ENCODE data around the gene ABCA13.

DNA sequence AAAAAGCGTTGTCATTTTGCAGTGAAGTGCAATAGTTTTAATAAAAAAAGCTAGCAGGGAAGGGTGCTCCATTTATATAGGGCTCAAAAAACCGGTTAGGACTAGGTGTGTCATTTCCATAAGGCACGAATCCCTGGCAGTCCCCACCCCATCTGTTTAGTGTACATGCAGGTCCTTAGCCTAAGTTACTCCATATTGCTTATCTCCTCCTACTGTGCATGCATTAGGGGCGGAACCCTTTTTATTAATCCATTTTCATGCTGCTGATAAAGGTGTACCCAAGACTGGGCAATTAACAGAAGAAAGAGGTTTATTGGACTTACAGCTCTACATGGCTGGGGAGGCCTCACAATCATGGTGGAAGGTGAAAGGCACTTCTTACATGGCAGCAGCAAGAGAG, 301.4 kb downstream of the ABCA13 start:
- no peak for TF ChIP-seq POLR2A (IDR thresholded peaks at IDR 0.05)
- TF ChIP-seq EP300 (IDR thresholded peaks at IDR 0.05): no peak
- TF ChIP-seq, protein P1, sequence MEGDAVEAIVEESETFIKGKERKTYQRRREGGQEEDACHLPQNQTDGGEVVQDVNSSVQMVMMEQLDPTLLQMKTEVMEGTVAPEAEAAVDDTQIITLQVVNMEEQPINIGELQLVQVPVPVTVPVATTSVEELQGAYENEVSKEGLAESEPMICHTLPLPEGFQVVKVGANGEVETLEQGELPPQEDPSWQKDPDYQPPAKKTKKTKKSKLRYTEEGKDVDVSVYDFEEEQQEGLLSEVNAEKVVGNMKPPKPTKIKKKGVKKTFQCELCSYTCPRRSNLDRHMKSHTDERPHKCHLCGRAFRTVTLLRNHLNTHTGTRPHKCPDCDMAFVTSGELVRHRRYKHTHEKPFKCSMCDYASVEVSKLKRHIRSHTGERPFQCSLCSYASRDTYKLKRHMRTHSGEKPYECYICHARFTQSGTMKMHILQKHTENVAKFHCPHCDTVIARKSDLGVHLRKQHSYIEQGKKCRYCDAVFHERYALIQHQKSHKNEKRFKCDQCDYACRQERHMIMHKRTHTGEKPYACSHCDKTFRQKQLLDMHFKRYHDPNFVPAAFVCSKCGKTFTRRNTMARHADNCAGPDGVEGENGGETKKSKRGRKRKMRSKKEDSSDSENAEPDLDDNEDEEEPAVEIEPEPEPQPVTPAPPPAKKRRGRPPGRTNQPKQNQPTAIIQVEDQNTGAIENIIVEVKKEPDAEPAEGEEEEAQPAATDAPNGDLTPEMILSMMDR (IDR thresholded peaks at IDR 0.05): no peak
- no peak for TF ChIP-seq POLR2AphosphoS5 (IDR thresholded peaks at IDR 0.05)

Data from gastroesophageal sphincter (tissue), 3 donors.